OCI-LY7 (cell line): Measurements from ENCODE around the gene ZSWIM3.

Source experiments
- CTCF ChIP-seq: fragments of 200-600 bp; sonication (generic); conservative IDR thresholded peaks from 2 replicates; pipeline ENCODE4 v1.5.1; 2014; ENCODE audit warnings: mild to moderate bottlenecking, antibody characterized with exemption, low read length, moderate library complexity, mixed read lengths
- EZH2phosphoT487 ChIP-seq: fragments of 200-600 bp; sonication (generic); IDR thresholded peaks from 2 replicates; pipeline ENCODE4 v1.6.1; 2018; ENCODE audit warnings: low read depth, borderline replicate concordance, mild to moderate bottlenecking, mixed run types, antibody characterized with exemption, low read length, moderate library complexity, mixed read lengths

GRCh38 chr20:45833030-45833882 lies 24.2 kb upstream of the ZSWIM3 start, which contains the start of gene SNX21:
- TF ChIP-seq EZH2phosphoT487 (no peak), CTCF (no peak)
